ENCODE data around the gene MICALL2. TPM values are rescaled to one million over a fixed set of nuclear protein-coding genes. Genes with fewer than 3 reads are reported as not detected.

MICALL2 gene
- total and polyA plus RNA-seq, 4 donors = 19.0 to 70.6 (median 41.0) TPM

DNA sequence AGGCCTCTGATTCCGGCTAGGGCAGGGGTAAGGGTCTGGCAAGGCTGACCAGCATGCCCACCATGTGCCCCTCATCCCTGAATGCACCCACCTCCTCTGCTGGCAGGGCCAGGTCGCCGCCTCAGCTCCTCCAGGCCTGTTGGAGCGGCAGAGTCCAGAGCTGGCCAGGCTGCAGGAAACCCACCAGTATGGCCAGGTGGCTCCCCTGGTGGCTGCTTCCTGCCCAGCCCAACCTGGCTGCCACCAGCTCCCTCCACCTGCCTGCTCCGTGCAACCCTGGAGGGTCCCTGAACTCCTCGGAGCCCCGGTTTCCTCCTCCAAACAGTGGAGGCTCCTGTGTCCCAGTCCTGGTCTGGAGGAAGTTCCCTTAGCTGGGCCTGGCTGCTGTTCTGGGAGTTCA, 39.6 kb downstream of the MICALL2 start:
- H3K4me3 ChIP-seq = no peak overlapping the region
- ATAC-seq (ENCODE audit: insufficient read depth, low FRiP score) (no peak), DNase-seq (no peak)
- H3K27ac ChIP-seq (ENCODE audit: low read depth in 1 of 2, low read length in 1 of 2) = no peak overlapping the region
- peaks cover 0 to 6% (median 0%) of the 10 kb centered on the region in 4 donors for H3K9me3 ChIP-seq (ENCODE audit: control insufficient read depth in 4 of 4, insufficient read depth in 3 of 4, low read length in 3 of 4)
- H3K4me1 ChIP-seq (ENCODE audit: control insufficient read depth in 5 of 5, insufficient read depth in 5 of 5, low read length in 5 of 5) = peaks cover 0 to 6% (median 0%) of the 10 kb centered on the region in 5 donors
- TF ChIP-seq, protein P1, sequence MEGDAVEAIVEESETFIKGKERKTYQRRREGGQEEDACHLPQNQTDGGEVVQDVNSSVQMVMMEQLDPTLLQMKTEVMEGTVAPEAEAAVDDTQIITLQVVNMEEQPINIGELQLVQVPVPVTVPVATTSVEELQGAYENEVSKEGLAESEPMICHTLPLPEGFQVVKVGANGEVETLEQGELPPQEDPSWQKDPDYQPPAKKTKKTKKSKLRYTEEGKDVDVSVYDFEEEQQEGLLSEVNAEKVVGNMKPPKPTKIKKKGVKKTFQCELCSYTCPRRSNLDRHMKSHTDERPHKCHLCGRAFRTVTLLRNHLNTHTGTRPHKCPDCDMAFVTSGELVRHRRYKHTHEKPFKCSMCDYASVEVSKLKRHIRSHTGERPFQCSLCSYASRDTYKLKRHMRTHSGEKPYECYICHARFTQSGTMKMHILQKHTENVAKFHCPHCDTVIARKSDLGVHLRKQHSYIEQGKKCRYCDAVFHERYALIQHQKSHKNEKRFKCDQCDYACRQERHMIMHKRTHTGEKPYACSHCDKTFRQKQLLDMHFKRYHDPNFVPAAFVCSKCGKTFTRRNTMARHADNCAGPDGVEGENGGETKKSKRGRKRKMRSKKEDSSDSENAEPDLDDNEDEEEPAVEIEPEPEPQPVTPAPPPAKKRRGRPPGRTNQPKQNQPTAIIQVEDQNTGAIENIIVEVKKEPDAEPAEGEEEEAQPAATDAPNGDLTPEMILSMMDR (IDR thresholded peaks at IDR 0.05; ENCODE audit: control extremely low read depth, extremely low read depth) = no peak
- H3K9ac ChIP-seq (ENCODE audit: insufficient read depth in 1 of 2, low read length in 2 of 2) = no peak overlapping the region
- 69 to 72% methylated on average over 7 of the region's 7 CpGs for whole genome bisulfite sequencing, 2 donors
- peaks cover 0 to 23% (median 5%) of the 10 kb centered on the region in 3 donors for H3K27me3 ChIP-seq (ENCODE audit: control insufficient read depth in 3 of 3, insufficient read depth in 3 of 3, low read length in 2 of 3)
- H3K36me3 ChIP-seq (ENCODE audit: control insufficient read depth in 4 of 4, insufficient read depth in 4 of 4, low read length in 4 of 4) = no peaks in the 10 kb centered on the region

DNA sequence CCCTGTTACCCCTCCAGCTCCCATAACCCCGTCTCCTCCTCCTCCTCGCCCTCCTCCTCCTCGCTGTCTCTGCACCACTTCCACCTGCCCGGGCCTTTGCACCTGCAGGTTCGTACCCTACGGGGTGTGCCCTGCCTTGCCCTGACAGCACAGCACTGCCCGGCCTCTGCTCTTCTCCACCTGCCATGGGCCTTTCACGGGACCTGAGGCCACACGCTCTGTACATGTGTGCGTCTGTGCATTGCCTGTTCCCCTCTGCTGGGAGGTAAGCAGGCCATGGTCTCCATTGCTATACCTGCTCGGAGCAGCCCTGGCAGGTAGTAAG, 40.0 kb downstream of the MICALL2 start:
- Histone ChIP-seq H3K9me3 (ENCODE audit: control insufficient read depth in 4 of 4, insufficient read depth in 3 of 4, low read length in 3 of 4) (peaks cover 0 to 3% (median 0%) of the 10 kb centered on the region in 4 donors), H3K27ac (ENCODE audit: low read depth in 1 of 2, low read length in 1 of 2) (no peak overlapping the region), H3K4me3 (no peak overlapping the region), H3K4me1 (ENCODE audit: control insufficient read depth in 5 of 5, insufficient read depth in 5 of 5, low read length in 5 of 5) (peaks cover 0 to 6% (median 0%) of the 10 kb centered on the region in 5 donors), H3K36me3 (ENCODE audit: control insufficient read depth in 4 of 4, insufficient read depth in 4 of 4, low read length in 4 of 4) (no peaks in the 10 kb centered on the region), H3K27me3 (ENCODE audit: control insufficient read depth in 3 of 3, insufficient read depth in 3 of 3, low read length in 2 of 3) (peaks cover 0 to 23% (median 5%) of the 10 kb centered on the region in 3 donors), H3K9ac (ENCODE audit: insufficient read depth in 1 of 2, low read length in 2 of 2) (no peak overlapping the region)
- DNase-seq = no peak
- 89 to 96% methylated on average over 11 of the region's 11 CpGs for WGBS, 2 donors
- TF ChIP-seq, protein P1 (IDR thresholded peaks at IDR 0.05; ENCODE audit: control extremely low read depth, extremely low read depth) = no peak
- no peak for ATAC-seq (ENCODE audit: insufficient read depth, low FRiP score)

DNA sequence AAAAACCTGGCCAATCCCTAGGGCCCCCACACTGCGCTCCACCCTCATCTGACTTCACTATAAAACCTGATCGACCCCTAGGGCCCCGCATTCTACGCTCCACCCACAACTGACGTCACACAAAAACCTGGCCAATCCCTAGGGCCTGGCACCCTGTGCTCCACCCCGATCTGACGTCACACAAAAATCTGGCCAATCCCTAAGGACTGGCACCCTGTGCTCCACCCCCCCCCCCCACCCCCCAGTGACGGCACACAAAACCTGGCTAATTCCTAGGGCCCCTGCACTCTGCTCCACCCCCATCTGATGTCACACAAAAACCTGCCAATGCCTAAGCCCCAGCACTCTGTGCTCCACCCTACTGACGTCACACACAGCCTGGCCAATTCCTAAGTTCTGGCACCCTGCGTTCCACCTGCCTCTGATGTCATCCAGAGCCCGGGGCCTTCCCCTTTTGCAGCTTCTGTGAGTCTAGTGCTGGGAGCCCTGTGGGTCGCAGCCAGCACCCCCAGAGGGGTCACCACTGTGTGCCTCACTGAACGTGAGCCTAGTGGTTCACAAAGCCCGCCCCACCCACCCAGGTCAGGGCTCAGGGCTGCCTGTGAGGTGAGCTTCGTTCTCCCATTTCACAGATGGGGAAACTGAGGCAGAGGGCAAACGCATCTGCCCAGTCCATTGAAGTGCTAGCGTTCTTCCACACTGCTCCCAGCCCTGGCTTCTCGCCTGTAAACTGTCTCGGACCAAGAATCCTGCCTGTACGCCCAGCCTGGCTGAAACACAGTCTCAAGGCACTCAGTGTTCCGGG, 40.6 kb downstream of the MICALL2 start:
- ATAC-seq (ENCODE audit: insufficient read depth, low FRiP score) (no peak), DNase-seq (no peak)
- Histone ChIP-seq H3K4me1 (ENCODE audit: control insufficient read depth in 5 of 5, insufficient read depth in 5 of 5, low read length in 5 of 5) (peaks cover 0 to 6% (median 0%) of the 10 kb centered on the region in 5 donors), H3K27me3 (ENCODE audit: control insufficient read depth in 3 of 3, insufficient read depth in 3 of 3, low read length in 2 of 3) (peaks cover 0 to 20% (median 5%) of the 10 kb centered on the region in 3 donors), H3K27ac (ENCODE audit: low read depth in 1 of 2, low read length in 1 of 2) (no peak overlapping the region), H3K4me3 (no peak overlapping the region), H3K36me3 (ENCODE audit: control insufficient read depth in 4 of 4, insufficient read depth in 4 of 4, low read length in 4 of 4) (no peaks in the 10 kb centered on the region), H3K9me3 (ENCODE audit: control insufficient read depth in 4 of 4, insufficient read depth in 3 of 4, low read length in 3 of 4) (peaks cover 0 to 3% (median 0%) of the 10 kb centered on the region in 4 donors), H3K9ac (ENCODE audit: insufficient read depth in 1 of 2, low read length in 2 of 2) (no peak overlapping the region)
- 66 to 80% methylated on average over 21 of the region's 21 CpGs for WGBS, 2 donors
- TF ChIP-seq, protein P1 (IDR thresholded peaks at IDR 0.05; ENCODE audit: control extremely low read depth, extremely low read depth) = no peak
